Brain pericyte (primary cell): ENCODE measurements around the gene TBC1D26.
A peak's percentile ranks its signal among the peaks of the same experiment; 100 is the strongest.
"Not testable (repeated sequence)": the region's sequence is repeated elsewhere in the genome, so short reads cannot be mapped to it uniquely, and the experiment has no call there.

ENCODE experiments used
- DNase-seq: peaks from one replicate; pipeline ENCODE4 v3.0.0-alpha.2; 2012; ENCODE audit warnings: low read depth, low spot score

TBC1D26 gene

GRCh38 chr17:15744074-15744676 is 12.1 kb downstream of the TBC1D26 start:
- DNase-seq = no peak

- no peak for DNase-seq
Observed at GRCh38 chr17:15744885-15745284, 12.8 kb downstream of the TBC1D26 start.

- DNase-seq = not testable (repeated sequence)
Observed at GRCh38 chr17:15749403-15749802, 17.3 kb downstream of the TBC1D26 start.

DNA sequence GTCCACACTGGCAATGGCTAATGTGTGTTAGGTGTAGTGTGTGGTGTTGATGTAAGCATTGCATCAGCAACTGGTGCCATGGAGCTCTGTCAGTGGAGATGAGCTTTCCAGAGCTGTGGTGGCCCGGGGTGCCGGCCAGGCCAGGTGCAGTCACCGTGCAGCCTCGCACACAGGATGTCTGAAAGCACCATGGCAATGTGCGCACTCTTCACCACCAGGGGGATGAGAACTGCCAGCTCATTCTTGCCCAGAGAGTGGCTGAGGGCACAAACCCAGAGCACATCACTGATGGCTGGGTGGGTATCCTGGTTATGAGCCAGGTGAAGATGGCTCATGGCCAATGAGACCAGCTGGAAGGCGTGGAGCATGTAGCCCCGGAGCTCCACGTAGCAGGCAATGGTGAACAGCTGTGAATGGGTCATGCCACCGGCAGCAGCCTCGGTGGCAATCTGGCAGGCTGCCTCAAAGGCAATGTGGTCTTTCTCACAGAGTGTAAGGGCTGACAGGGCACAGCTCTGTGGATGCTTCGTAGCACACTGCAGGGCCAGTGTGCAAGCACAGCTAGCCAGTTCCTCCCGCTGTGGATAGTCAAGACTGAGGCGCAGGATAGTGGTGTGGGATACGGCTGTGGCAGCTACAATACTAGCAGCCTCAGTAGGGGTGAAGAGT is 36.9 kb downstream of the TBC1D26 start:
- not testable (repeated sequence) for DNase-seq

- DNase-seq = not testable (repeated sequence)
Observed at GRCh38 chr17:15770679-15771078, 38.6 kb downstream of the TBC1D26 start.

DNA sequence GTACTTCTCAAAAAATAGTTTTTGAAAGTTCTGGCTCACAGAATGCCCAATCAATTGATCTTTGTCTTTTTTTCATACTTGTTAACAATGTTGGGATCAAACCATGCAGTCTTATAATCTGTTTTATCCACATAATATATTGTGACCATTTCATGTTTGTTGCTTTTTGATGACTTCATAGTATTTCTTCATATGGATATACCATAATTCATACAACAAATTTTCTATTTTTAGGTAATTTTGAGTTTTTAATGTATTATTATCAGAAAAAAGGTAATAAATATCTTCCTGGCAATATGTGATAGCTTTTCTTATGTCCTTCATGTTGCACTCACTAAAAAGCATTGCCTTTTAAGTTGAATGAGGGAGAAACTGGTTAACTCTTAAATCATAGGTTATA is 44.8 kb downstream of the TBC1D26 start:
- no peak for DNase-seq

- no peak for DNase-seq
Observed at GRCh38 chr17:15777297-15777696, 45.2 kb downstream of the TBC1D26 start.

- no peak for DNase-seq
Observed at GRCh38 chr17:15777717-15778116, 45.6 kb downstream of the TBC1D26 start.

GRCh38 chr17:15779119-15779518 is 47.0 kb downstream of the TBC1D26 start:
- DNase-seq = no peak

DNA sequence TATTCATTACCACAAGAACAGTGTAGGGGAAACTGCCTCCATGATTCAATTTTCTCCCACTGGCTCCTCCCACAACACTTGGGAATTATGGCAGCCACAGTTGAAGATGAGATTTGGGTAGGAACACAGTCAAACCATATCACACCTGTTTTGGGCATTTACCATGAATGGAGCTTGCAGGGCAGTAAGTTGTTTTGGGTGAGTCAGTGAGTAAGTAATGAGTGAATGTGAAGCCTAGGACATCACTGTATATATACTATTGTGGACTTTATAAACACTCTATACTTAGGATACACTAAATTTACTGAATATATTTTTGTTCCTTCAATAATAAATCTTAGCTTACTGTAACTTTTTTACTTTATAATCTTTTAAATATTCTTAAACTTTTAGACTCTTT is 48.1 kb downstream of the TBC1D26 start:
- no peak for DNase-seq

DNA sequence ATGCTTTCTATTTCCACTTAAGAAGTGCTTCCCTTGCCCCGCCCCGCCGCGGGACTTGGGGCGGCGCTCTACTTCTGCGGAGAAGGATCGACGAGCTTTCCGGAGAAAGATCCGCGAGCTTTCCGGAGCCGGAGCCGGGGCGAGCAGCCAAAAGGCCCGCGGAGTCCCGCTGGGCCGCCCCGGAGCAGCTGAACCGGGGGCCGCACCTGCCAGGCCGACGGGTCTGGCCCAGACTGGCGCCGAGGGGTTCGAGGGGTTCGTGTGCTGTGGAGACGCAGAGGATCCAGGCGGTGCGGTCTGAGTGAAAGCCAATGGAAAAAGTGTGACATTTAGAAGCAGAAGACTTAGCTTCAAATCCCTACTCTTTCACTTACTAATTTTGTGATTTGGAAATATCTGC is 50.8 kb downstream of the TBC1D26 start:
- no peak for DNase-seq

DNA sequence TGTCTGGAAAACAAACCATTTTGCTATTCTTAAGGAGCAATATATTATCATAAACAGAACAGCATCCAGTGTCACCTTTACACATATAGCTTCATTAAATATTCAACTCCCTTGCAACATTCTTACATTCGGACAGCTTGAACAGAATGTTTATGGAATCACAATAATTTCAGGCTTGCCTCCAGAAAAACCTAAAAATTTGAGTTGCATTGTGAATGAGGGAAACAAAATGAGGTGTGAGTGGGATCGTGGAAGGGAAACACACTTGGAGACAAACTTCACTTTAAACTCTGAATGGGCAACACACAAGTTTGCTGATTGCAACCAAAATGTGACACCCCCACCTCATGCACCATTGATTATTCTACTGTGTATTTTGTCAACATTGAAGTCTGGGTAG is 51.4 kb downstream of the TBC1D26 start:
- no peak for DNase-seq

GRCh38 chr17:15784351-15784750 is 52.3 kb downstream of the TBC1D26 start:
- peak; percentile 11 for DNase-seq

GRCh38 chr17:15787363-15788075 is 55.4 kb downstream of the TBC1D26 start:
- not testable (repeated sequence) for DNase-seq

GRCh38 chr17:15788365-15788764 is 56.3 kb downstream of the TBC1D26 start:
- DNase-seq = not testable (repeated sequence)
